H1 (cell line): ENCODE measurements around the gene ATP11C. TPM values are rescaled to one million over a fixed set of nuclear protein-coding genes. Genes with fewer than 3 reads are reported as not detected.

Experiments
- CEBPB ChIP-seq: IDR thresholded peaks from 2 replicates; pipeline ENCODE4 v1.6.1; 2012; ENCODE audit warnings: low read depth, low read length
- RNF2 ChIP-seq: fragments of 200-900, 300-1000 bp; sonication (generic); IDR thresholded peaks from 2 replicates; pipeline ENCODE4 v1.7.1; 2016; ENCODE audit warnings: borderline replicate concordance, low read depth, mild to moderate bottlenecking, antibody characterized with exemption, low read length; ENCODE audit not compliant: poor library complexity, severe bottlenecking; ENCODE audit errors: missing control alignments
- polyA plus RNA-seq, 7 experiments: library from polyadenylated mRNA; depleted of rRNA in 3 of 7; stranded (reverse) in 5 of 7; unstranded in 2 of 7; fragments of >200 nt in 5 of 7; fragments of 200-250 nt in 2 of 7; gene quantifications; 1 replicate in 5 of 7; 2 replicates in 1 of 7; 4 replicates in 1 of 7; pipeline versions ENCODE4 v1.2.1 to v1.2.3, GENCODE V29; 2011 to 2013; ENCODE audit warnings: missing spikeins in 2 of 7, mixed read lengths in 2 of 7
- total RNA-seq: library from RNA; stranded (reverse); fragmentation: NEBNext Ultra II Directional; extraction: Animal tissue kit (Norgen Biotek cat#: 25700); gene quantifications from 2 replicates; pipeline ENCODE4 v1.2.1, GENCODE V29; 2021

Gene ATP11C
- total and polyA plus RNA-seq, 2 of the 8 experiments (the other 6 are each of a cell fraction or from before 2014, with no cell fraction given) = 14.7 to 52.1 TPM

- no peak for TF ChIP-seq RNF2
- TF ChIP-seq CEBPB = no peak
Observed at GRCh38 chrX:139972113-139972512, 39.3 kb upstream of the ATP11C start (continued).
